KOPT-K1 (cell line): ENCODE measurements around the gene FGF12.

Experiments
- H3K27ac ChIP-seq: fragments of 200-600 bp; sonication (generic); 2 replicates; pipeline ENCODE4 v1.5.1; 2016; ENCODE audit warnings: antibody characterized with exemption, mild to moderate bottlenecking, low read depth, low read length; ENCODE audit not compliant: poor library complexity, severe bottlenecking
- H3K36me3 ChIP-seq: fragments of 200-600 bp; sonication (generic); 2 replicates; pipeline ENCODE4 v1.5.1; 2017; ENCODE audit warnings: antibody characterized with exemption, mild to moderate bottlenecking, low read length, moderate library complexity; ENCODE audit not compliant: insufficient read depth
- H3K9me3 ChIP-seq: fragments of 200-600 bp; sonication (generic); 2 replicates; pipeline ENCODE4 v1.5.1; 2017; ENCODE audit warnings: antibody characterized with exemption, low read length, mild to moderate bottlenecking; ENCODE audit not compliant: insufficient read depth, poor library complexity, severe bottlenecking

The FGF12 gene

DNA sequence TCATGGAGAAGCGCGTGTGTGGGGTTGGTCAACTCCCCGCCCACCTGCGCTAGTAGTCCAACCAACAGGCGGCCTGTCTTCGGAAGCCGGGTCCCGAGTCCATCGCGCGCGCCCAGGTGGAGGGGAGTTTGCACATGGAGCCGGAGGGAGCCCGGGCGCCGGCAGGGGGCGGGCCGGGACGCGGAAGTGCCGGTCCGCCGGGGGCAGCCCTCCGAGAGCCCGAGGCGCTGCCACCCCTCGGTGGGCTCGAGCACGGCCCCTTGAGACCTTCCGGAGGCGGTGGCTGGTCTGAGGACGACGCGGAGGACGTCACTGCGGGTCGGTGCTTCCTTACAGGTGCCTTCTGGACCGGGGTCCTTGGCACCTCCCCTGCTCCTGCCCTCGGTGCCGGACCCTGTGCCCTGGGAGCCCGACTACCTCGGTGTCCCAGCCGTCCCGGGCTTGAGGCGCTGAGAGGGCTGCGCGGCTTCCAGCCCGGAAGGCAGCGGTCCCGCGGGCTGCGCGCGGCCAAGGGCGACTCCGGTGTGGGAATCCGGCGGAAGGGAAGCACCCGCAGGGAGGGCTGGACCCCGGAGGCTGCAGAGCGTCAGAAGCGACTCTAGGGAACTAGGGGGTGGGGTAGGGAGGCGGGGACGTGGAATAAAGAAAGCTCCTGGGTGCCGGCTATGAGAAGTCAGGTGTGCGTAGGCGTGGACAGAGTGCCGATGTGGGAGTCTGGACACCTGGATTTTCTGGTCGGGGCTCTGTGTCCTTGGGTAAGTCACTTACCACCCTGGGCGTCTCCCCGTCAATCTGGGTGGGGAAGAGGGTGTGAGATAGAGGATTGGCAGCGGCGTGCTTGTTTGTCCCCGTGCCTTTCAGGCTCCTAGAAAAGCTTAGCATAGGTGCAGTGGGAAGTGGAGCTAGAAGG, 212.3 kb downstream of the FGF12 start:
- Histone ChIP-seq H3K27ac (no peak overlapping the region), H3K36me3 (no peaks in the 10 kb centered on the region), H3K9me3 (no peaks in the 10 kb centered on the region)

DNA sequence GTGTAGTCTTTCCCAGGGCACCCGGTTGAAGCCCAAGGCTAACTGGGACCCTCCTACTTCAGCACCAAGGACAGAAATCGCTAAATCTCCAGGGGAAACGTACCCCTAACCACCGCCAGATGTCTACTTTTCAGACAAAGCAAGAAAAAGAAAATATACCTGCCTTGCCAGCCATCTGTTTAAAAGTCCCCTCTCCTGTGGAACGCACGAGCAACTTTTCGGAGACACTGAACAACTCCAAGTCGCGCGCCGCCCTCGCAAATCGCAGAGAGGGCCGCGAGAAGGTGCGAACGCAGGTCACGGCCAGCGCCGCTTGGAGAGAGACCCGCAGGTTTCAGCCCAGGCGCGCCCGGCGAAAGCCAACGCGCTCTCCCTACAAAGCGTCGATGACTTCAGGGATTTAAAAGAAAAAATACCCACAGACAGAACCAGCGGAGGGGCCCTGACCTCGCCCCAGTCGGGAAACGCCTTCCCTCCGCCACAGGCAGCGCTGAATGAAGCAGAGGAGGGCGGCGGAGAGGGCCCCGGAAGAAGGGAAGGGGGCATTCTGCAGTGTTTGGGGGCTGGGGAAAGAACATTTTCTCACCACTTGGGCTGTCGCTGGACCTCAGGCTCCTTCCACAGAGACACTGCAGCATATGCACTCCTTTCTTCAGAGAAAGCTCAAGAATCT, 213.1 kb downstream of the FGF12 start:
- Histone ChIP-seq H3K9me3 (no peaks in the 10 kb centered on the region), H3K27ac (no peak overlapping the region)

DNA sequence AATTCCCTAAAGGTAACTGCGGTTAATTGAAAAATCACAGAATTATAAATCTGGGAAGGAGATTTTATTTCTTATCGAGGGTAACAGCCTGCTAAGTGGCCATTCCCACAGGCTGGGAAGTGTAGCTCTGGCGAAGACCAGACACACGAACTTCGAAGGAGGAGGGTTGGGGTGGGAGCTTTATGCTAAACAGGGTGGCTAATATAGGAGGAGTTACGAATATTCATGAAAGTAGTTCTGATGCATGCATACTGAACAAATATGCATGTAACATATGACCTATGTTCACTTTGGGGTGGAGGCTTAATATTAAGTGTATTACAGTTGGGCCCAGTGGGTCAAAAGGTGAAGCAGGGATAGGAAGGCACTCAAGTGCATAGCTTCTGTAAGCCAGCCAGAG, 221.6 kb downstream of the FGF12 start:
- H3K9me3 ChIP-seq = no peaks in the 10 kb centered on the region
- H3K36me3 ChIP-seq = no peaks in the 10 kb centered on the region
- no peak overlapping the region for H3K27ac ChIP-seq

More for the DNA sequence above, 213.1 kb downstream of the FGF12 start:
- H3K36me3 ChIP-seq = no peaks in the 10 kb centered on the region

DNA sequence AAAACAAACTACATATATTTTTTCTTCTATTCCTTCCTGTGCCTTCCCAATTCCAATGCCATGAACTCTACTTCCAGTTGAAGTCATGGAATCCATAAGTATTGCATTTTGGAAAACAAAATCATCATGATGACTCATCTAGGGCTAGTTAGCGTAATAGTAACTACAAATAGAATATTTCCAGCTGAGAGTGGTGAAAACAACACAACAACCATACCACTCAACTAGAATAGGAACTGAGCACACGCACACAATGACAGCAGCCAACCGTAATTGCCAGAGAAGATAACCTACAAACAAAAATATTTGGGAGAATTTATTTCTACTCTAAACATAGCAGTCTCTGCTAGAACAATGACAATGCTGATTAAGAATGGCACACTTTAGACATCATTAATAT, 225.9 kb downstream of the FGF12 start:
- Histone ChIP-seq H3K36me3 (no peaks in the 10 kb centered on the region), H3K9me3 (no peaks in the 10 kb centered on the region), H3K27ac (no peak overlapping the region)

DNA sequence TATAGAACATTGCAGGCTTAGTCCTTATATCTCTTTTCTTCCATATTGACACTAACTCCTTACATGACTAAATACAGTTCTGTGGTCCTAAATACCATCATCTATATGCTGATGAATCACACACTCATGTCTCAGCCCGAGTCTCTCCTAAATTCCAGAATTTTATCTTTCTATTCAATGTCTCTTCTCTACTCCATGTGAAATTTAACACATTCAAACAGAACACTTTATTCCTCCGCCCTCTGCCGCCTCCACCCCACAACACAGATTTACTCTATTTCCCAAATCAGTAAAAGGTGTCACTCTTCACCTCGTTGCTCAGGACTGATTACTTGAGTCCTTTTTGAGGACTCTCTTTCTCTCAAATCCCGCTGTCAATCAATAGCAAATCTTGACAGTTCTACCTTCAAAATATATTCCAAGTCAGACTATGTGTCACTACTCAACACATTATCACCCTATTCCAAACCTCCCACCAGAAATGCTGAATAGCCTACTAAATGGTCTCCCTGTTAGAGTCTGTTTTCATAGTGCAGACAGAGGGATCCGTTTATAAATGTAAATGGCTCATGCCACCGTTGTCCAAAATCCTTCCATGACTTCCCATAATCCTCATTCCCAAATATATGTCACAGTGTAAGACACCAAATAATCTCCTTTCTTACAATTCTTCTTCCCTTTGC, 230.3 kb downstream of the FGF12 start:
- H3K9me3 ChIP-seq = no peaks in the 10 kb centered on the region
- H3K36me3 ChIP-seq = no peaks in the 10 kb centered on the region
- H3K27ac ChIP-seq = no peak overlapping the region

DNA sequence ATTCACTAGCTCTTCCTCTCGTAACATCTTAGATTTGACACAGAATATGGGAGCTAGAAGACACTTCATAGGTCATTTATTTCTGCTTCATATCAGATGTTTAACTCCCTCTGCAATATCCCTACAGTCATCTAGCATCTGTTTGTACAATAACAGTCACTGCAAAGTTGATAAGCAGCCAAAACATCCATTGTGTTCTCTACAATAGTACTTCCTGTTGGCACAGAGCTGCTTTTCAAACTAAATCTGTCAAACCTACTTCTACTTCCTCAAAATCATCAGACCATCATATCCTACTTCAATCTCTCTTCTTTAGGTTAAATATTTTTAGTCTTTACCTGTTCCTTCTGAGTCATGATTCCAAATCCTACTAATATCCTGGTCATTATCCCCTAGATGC, 233.2 kb downstream of the FGF12 start:
- H3K36me3 ChIP-seq = no peaks in the 10 kb centered on the region
- H3K27ac ChIP-seq = no peak overlapping the region
- no peaks in the 10 kb centered on the region for H3K9me3 ChIP-seq

DNA sequence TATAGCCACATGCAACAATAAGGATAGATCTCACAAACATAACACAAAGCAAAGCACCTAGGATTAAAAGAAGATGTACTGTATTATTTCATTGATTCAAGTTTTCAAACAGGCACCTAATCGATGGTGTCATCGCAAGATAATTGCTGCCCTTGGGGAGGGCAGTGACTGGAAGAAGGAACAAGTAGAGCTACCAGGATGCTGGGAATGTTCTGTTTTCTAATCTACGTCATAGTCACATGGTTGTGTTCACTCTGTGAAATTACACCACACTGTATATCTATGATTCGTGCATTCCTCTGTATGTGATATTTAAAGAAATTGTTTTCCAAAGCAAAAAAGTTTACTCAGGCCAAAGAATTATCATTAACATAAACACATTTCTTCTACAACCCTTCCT, 236.6 kb downstream of the FGF12 start:
- no peaks in the 10 kb centered on the region for H3K36me3 ChIP-seq
- H3K9me3 ChIP-seq = no peaks in the 10 kb centered on the region
- no peak overlapping the region for H3K27ac ChIP-seq

DNA sequence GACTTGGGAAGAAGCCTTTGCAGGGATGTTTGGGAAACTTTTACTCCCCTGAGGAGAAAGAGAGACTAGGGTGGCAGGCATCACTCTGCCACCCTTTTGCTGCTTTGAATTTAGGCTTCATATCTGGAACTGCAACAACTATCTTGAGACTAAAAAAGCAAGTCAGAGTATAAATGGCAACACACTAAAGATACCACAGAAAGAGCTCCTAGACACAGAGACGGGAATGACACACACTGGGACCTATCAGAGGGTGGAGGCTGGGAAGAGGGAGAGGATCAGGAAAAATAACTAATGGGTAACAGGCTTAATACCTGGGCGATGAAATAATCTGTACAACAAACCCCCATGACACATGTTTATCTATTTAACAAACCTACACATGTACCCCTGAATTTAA, 237.8 kb downstream of the FGF12 start:
- H3K9me3 ChIP-seq = no peaks in the 10 kb centered on the region
- no peak overlapping the region for H3K27ac ChIP-seq
- H3K36me3 ChIP-seq = no peaks in the 10 kb centered on the region

DNA sequence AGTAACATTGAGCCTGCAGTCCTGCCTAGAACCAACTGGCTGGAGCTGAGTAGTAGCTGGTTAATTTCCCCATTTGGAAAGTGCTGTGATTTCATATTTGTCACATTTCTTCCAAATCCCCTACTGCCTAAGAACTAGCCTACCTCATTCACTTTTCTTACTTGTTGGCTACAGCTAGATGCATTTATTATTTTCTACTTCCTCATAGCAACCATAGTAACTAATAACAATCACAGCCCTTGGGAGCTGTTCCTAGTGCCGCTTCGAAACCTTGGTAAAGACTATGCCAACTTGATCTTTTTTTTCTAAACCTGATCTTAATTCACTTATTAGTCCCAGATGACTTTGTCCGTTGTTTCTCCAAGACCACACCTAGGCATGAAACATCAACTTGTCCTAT, 240.3 kb downstream of the FGF12 start:
- Histone ChIP-seq H3K27ac (no peak overlapping the region), H3K9me3 (no peaks in the 10 kb centered on the region), H3K36me3 (no peaks in the 10 kb centered on the region)

DNA sequence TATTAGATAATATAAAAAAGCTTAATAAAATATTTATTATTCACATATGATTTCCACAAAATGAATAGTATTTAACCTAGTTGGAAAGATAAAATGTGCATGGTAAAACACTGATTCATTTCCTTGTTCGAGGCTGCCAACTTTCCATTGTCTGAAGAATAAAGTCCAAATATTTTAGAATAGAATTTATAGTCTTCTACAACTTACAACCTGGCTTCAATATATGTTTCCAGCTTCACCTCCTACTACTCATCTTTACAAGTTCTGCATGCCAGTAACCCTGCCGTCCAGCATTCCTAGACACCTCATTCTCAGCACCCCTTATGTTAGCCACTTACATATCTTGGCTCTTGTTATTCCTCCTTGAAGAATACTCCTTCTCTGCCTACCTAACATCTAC, 244.5 kb downstream of the FGF12 start:
- Histone ChIP-seq H3K36me3 (no peaks in the 10 kb centered on the region), H3K27ac (no peak overlapping the region), H3K9me3 (no peaks in the 10 kb centered on the region)

DNA sequence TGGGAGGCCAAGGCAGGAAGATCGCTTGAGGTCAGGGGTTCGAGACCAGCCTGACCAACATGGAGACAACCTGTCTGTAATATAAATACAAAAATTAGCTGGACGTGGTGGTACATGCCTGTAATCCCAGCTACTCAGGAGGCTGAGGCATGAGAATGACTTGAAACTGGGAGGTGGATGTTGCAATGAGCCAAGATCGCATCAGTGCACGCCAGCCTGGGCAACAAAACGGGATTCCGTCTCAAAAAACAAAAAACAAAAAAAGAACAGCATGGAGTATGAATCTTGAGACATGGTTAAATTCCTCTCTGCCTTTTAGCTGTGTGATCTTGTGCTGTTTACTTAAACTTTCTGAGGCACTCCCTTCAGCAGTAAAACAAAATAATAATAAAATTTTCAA, 244.9 kb downstream of the FGF12 start:
- no peaks in the 10 kb centered on the region for H3K36me3 ChIP-seq
- no peak overlapping the region for H3K27ac ChIP-seq
- no peaks in the 10 kb centered on the region for H3K9me3 ChIP-seq

DNA sequence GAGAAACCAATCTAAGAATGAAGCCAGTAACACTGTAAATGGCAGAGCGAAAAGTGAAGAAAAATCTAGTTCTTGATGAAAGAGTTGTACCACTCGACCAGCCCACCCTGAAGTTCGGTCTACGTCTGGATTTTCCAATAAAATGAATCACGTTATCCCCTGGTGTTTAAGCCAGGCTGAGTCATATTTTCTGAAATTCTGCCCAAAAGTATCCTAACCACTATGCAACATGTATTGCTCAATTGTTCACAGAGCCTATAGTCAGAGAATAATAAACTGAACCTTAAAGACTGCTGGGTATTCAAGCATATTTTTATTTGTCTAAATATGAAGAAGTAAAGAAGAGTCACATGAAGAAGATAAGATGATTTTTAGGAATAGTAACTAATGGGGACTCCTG, 245.7 kb downstream of the FGF12 start:
- no peaks in the 10 kb centered on the region for H3K36me3 ChIP-seq
- no peaks in the 10 kb centered on the region for H3K9me3 ChIP-seq
- no peak overlapping the region for H3K27ac ChIP-seq

DNA sequence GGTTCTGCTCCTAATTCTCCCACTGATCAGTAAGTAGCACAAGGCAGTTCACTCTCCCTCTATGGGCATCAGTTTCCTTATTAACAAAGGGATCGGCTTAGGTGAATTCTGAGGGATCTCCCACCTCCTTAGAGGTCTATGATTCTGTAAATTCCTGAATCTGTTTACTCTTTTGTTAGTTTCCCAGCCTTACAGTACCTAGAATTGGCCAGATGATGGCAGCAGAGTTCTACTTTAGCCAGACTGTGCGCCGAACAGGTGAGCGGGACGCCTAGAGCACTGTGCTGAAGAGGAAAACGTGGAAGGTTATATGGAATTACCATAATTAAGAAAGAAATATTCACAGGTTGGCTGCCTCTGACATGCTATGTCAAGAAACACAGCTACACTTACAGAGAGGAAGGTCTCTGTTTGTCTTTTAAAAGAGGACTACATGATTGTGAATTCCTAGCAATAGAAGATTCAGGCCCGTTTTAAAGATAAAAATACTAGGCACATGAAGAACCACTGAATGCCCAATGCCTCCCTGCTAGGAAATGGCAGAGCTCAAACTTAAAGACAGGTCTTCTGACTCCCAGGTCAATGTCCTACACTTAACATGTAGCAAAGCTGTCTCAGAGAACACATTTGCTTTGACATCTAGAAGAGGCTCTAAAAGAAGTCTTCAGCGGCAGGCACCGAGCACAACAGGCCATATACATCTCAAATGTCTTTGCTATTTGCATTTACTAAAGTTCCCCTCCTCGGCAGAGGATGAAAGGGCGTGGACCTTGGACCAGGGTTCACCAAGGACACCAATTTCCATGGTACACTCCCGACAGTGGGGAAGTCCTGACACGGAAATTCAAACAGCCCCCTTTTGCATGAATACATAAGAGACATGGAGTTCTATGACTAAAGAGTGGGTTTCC, 259.9 kb downstream of the FGF12 start:
- no peaks in the 10 kb centered on the region for H3K36me3 ChIP-seq
- no peaks in the 10 kb centered on the region for H3K9me3 ChIP-seq
- no peak overlapping the region for H3K27ac ChIP-seq

DNA sequence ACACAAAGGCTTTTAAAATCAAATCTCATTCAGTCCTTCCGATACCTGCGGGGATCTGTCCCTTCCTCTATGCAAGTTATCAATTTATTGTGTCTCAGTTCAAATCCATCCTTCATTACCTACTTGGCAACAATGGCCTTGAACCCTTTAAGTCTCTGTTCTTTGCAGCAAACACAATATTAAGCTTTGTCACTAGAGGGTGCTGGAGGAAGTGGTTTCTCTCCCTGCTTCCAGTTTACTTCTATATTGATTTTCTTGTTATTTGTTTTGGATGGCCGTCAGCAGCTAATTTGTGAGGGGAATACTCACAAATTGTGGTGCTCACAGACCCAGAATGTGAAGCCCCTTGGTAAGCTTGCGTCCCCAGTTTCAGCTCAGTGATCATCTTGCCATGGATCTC, 278.3 kb downstream of the FGF12 start:
- no peak overlapping the region for H3K27ac ChIP-seq
- H3K9me3 ChIP-seq = no peaks in the 10 kb centered on the region
- no peaks in the 10 kb centered on the region for H3K36me3 ChIP-seq
